ENCODE data around the gene TMC3.
"Not testable (repeated sequence)": the region's sequence is repeated elsewhere in the genome, so short reads cannot be mapped to it uniquely, and the experiment has no call there.

Gene TMC3

DNA sequence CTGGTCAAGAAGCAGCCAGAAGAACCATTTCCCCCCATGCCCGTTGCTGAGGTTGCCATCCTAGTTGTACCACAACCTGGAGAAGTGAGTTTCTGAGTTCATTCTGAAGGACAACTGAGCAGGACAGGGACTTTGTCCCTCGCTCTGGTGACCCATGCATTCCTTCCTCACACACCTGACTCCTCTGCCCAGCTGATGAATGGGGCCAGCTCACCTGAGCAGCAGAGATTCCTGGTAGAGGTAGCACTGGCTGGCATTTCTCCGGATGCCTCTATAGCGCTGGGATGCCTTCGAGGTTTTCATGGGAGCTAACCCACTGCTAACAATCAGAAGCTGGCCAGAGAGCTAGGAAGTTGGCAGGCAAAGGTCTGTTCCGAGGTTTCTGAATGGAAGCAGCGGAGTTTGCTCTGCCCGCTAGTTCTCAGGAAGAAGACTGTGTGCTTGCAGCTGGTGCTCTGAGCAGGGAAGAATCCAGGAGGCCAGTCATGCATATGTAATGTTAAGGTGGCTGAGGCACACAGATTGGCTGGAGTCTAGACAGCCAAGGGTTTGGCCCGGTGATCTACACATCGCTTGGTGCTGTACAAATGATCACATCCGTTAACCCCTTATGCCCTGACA, at the start of gene TMC3:
Gene TMC3 (minus strand): TSS at position 439 of the 621 bp plus-strand sequence. CDS start 136 bp downstream, at position 303.
- DNase-seq = no peak

DNA sequence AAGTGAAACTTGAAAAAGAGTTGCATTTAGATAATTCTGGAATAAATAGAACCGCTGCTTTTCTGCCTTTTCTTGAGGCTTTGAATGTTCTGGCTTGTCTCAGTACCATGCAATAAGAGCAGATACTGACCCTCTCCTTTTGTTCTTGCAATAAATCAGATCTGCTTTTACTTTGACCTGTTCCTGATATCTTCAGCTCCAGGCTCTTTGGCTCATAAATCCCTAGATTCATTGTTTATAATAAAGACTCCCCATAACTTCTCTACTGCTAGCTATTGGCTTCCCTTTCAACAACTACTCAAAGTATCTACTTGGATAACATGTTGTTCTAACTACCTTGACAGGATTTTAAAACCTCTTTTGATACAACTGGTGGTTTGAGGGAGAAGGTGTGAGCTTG, 47.4 kb upstream of the TMC3 start:
- no peak for DNase-seq

DNA sequence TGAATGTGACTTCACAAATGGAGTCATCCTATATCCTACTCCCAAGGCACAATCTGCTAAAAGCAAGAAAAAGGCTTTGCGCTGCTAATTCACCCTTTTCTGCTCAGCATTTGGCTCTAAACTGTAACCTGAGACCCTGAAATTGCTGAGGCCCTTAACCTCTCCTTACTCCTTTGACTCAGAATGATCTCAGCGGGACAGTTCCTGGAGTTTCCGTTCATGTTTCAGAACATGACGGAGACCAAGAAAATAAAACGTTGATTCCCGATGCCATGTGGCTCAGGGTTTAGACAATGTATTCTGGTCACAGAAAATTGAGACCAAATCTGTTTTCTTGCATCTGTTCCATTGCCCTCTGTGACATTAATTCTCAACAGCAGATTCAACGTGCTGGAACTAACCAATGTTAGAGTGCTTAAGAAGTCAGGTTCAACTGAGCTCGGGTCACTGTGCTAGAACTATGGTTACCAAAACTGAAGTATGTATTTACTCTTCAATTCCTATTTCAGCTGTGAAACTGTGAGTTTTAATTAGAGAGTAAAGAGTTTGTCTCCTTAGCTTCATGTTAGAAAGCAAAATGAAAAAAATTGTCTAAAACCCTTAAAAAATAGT, 45.4 kb upstream of the TMC3 start:
- no peak for DNase-seq

DNA sequence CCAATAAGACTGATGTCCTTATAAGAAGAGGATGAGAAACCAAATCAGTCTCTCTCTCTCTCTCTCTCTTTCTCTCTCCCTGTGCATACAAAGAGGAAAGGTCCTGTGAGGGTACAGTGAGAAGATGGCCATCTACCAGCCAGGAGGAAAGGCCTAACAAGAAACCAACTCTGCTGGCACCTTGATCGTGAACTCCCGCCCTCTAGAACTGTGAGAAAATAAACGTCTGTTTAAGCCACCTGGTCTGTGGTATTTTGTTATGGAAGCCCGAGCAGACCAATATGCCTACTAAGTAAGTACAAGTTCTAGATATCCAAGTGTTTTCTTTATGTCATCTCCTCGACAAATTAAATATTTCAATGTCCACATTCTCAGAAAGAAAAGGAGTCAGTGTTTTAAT, 44.9 kb upstream of the TMC3 start:
- no peak for DNase-seq

DNA sequence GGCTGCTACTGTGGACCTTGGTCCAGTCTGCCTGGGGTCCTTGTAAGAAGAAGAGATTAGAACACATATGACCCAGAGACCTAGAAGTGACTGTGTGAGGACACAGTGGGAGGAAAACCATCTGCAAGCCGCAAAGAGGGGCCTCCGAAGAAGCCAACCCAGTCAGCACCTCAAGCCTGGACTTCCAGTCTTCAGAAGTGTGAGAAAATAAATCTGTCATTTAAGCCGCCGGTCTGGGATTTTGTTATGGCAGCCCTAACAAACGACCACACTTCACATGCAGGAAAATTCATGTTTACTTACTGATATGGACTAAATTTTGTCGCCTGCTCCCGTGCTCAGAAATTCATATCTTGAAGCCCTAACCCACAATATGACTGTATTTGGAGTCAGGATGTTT, 44.4 kb upstream of the TMC3 start:
- no peak for DNase-seq

DNA sequence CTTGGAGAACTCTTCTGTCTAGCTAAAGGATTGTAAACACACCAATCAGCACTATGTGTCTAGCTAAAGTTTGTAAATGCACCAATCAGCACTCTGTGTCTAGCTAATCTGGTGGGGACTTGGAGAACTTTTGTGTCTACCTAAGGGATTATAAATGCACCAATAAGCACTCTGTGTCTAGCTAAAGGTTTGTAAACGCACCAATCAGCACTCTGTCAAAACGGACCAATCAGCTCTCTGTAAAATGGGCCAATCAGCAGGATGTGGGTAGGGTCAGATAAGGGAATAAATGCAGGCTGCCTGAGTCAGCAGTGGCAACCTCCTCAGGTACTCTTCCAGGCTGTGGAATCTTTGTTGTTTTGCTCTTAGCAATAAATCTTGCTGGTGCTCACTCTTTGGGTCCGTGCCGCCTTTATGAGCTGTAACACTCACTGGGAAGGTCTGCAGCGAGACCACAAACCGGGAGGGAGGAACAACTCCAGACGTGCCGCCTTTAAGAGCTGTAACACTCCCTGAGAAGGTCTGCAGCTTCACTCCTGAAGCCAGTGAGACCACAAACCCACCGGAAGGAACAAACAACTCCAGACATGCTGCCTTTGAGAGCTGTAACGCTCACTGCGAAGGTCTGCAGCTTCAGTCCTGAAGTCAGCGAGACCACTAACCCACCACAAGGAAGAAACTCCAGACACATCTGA, 40.4 kb upstream of the TMC3 start:
- DNase-seq = not testable (repeated sequence)

DNA sequence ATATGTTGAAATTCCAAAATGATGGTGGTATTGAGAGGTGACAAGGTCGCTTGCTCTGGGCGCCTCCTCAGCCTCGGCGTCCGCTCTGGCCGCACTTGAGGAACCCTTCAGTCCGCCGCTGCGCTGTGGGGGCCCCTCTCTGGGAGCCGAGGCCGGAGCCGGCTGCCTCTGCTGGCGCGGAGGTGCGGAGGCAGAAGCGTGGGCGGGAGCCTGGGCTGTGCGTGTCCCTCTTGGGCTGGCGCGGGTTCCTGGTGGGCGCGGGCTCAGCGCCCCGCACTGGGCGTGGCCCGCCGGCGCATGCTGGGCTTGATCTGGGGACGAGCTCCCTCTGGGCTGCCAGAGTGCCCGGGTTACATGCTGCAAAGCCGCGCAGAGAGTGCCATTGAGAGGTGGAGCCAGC, 39.8 kb upstream of the TMC3 start:
- no peak for DNase-seq

DNA sequence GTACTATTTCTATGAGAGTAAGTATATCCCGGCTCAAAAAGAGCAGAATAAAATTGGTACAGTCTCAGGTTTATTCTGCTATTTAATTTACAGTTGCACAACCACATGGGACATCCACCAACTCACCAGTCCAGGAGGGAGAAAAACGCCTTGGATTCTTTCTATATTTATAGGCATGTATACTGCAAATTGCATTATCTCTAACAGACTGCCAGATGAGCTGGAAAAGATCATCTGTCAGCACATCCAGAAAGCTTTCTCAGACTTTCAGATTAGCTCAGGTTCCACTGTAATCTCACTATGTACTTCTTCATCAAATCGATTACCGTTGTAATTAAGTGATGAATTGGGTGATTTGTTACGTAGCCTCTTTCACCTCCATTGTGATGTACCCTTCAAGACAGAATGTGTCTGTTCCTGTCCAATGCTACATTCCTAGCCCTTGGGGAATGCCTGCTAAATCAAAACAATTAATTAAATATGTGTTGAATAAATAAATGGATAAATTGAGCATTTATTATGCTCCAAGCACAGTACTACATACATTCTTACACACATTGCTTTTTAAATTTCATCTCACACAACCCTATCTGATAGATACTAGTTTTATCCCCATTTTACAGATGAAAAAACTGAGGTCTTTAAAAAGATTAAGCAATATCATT, 38.1 kb upstream of the TMC3 start:
- DNase-seq = no peak

DNA sequence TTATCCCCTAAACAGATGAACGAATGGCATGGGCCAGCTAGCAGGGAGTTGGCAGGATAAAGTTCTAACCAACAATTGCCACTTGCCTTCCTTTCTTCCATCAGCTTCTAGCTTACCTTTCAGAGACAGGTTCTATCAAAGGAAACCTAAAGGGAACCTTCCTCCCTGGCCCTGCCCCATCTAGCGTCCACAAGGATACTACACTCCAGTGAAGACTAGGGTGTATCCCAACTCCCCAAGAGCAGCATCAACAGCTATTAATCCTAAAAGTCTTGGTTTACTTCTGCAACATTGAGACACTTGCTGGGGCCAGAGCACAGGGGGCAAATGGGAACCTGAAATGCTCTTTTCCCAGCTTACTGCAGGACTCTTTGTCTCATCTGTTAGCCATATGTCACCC, 37.0 kb upstream of the TMC3 start:
- no peak for DNase-seq

DNA sequence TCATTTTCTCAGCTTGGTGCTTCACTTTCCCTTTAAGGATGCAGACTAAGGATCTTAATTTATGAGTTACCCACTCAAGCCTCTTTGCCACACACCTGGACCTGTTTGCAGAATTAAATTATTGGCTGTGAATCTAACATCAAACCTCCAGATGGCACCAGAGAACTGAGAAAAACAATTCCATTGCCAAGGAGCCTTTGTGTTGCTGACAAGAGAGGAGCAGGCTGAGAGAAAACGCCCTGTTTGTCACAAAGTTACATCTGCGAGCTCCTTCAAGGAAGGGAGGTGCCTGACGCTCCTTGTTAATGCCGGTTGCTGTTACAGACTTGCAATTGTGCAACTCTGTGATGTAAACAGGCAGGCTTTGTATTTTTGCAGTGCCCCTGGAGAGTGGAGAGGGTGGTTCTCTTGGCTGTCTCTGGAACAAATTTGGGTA, 36.3 kb upstream of the TMC3 start:
- peak; percentile 50 for DNase-seq

DNA sequence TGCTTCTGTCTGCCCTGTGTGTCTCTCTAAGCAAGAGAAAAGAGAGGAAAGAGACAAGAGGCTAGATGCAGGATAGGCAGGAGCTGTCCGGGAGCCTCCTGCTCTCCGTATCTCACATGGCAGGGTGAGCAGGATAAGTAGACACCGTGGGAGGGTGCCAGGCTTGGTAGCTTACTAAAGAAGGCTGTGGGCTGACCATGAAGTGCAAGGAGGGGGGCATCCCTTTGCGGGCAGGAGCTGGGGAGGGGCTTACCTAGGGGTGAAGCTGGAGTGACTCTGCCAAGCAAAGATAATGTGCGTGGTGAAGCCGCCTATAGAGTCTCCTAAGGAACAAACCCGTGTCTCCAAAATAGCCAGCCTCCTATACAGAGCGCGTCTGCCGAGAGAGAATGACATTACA, 33.7 kb upstream of the TMC3 start:
- DNase-seq = no peak

DNA sequence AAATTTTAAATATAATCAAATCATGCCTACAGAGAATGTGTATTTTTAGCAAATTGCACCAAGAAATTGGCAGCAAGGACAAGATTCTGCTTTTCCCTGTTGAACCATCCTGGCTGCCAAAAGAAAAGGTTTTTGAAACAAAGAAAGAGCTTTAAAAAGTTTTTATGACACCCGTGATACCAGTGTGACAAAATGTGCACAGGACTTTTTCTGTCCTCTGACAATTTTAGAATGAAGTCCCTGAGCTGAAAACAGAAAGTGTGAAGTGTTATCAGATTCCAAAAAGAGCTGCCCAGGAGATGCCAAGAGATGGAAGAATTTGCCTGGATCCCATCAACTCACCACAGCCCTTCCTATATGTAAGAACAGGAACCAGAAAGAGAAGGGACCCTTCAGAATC, 33.2 kb upstream of the TMC3 start:
- DNase-seq = no peak

DNA sequence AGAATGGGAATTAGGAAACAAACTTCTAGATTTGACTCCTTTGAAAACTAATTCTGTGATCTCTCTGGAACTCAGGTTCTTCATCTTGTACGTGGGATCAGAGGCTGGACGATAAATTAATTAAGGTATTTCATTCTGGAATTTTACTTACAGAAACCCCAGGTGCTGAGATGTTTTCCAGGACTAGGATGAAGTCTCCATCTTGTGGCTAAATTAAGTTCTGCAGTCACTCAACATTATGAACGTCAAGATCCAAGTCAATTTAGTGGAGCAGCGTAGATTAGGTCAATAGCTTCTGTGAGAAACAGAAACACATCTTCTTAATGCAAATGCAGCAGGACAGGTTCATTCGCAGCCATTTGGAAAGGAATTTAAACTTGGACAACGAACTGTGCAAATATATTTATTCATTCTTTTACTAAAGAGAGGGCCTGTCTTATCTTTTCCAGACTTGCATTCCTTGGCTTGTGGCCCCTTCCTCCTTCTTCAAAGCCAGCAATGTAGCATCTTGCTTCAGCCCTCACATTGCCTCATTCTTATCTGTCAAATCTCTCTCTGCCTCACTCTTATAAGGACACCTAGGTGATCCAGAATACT, 26.7 kb upstream of the TMC3 start:
- no peak for DNase-seq

DNA sequence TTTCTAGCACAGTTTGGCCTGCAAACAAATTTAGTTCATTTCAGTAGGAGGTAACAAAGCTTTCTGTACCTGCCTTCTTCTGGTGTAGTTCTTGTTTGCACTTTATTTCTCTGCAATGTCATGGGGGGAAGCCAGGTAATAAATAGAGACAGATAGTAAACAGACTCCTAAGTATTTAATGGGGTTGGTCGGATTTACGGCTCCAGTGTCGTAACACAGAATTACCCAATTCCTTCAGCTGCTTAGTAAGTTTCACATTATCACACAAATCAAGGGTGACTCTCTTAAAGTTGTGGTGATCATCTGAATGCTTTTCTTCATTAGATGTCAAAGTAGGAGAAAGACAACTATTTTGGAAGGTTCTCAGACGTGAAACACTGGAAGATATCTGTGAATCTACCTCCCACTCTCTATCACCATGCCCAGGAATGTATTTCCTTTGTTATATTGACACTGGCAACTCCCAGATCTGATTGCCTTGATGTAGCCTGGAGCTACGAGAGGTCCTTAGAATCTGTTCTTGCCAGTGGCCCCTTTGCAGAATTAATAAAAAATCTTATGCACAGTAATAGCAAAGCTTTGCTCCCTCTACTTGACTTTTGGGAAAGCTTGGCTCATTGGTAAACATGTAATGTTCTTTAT, 25.0 kb upstream of the TMC3 start:
- DNase-seq = no peak

DNA sequence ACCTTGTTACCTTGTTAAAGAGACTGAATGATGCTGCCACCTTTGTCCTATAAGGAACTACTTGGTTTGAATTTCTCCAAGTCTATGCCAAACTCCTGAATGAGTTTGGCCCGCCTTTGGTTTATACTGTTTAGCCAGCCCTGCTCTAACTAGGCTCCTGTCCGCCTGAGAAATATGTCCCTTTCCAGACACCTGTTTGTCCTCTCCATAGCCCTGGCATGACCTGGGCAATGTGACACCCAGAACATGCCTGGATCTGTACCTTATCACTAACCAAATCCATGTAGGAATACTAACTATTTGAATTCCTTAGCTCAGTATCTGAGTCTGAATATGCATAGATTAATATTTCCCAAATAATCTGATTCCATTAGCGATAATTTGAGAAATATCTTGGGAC, 24.4 kb upstream of the TMC3 start:
- DNase-seq = no peak

DNA sequence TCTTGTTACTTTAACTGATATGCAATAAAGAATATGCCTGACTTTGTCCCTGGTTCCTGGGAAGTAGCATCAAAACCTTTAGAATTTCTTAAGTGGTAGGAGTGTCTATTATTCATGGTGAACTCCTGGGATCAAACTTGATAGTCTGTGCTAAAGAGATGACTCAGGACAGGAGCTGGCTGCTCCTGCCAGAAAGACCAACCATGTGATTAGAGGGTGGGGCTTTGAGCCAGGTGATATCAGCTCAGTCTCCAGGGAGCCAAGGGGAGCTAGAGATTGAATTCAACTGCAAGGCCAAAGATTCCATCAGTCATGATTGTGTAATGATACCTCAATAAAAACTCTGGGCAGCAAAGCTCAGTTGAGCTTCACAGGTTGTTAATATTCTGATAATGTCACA, 20.6 kb upstream of the TMC3 start:
- DNase-seq = no peak

DNA sequence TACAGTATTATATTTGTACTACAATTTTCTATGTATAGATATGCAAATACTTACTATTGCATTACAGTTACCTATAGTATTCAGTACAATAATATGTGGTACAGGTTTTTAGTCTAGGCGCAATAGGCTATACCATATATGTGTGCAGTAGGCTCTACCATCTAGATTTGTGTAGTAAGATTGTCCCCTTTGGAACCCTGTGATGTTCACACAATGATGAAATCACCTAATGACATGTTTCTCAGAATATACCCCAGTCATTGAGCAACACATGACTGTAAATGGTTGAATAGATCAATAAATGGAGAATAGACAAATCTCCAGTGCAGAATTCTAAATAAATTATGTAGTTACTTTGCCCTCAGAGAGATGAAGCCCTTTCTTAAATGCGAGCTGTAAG, 17.6 kb upstream of the TMC3 start:
- no peak for DNase-seq

DNA sequence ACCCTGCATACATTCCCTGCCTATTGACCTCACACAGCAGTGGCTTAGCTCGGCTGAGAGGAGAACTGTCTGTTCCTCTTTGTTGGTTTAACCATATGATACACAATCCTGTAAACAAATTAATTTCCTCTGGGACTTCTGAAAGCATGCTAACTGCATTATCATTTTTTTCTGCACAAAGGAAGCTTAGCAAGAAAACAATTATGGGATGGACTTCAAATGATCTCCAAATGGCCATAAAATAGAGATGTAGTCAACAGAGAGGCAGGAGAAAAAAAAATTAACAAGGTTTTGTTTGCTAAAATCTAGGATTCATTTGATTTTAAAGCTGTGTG, 14.4 kb upstream of the TMC3 start:
- no peak for DNase-seq

DNA sequence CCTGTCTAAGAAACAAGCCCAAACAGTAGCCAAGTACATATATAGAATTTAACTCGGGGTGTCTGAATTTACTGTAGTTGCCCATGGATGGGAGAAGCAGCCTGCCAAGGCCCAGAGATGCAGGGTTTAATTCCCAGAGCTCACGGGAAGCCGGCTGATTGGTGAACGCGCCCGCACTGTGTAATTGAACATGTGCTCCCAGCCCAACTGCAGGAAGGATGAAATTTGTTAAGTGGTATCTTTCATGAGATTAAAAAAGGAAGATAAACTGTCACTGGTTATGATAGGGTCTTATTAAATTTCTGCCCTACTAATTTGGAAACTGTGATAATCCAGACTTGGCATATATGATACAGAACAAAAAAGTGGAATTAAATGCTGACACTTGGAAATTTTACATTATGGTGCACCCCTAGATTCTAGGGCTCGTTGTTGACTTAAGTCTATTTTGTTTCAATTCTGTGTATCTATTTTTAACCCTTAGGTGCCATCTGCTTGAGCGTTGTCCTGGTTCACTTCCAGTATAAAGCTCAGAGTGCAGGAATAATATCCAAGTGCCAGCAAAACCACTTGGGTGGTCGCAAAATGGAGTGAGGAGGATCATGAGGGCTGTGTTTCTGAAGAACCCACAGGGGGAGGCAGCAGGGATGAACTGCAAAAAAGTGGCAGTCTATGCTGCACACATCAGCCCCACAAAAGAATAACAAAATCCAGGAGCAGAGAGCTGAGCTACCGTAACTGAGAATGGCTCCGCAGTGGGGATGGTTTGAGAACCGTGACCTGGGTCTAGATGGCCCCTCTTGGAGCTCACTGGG, 13.8 kb upstream of the TMC3 start:
- DNase-seq = no peak

DNA sequence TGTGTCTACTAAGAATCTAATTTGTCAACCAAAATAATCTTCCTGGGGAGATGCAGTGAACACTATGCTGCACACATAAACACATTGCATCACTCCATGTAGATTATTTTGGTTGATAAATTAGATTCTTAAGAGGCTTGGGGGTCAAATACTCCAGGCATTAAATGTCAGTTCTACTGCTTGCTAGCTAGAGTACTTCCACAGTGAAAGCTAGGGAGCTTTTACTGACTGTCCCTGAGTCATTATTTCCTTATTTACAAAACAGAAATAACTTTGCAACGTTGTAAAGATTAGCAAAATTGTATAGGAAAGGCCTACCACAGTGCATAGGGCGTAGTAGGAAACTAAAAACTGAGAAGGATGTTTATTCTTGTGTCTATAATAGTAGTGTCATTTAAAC, 12.9 kb upstream of the TMC3 start:
- DNase-seq = no peak

DNA sequence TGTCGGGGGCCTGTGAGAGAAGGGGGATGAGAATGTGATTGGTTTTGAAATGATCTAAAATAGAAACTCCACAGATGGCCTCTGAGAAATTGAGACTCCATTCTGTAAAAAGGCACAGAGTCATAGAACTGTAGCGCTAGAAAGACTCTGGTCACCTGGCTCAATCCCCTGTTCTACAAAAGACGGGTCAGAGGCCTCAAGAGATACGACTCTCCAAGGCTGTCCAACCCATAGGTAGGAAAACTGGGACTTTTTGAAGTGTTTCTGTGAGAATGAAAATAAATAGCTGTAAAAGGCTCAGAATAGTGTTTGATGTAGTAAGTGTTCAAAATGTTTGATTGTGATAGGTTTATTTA, 11.7 kb upstream of the TMC3 start:
- DNase-seq = no peak

All from NCI-H2081 treated with DMSO at 0.1 percent for 48 hours (cell line).